ENCODE results near the gene RRBP1. TPM values are rescaled to one million over a fixed set of nuclear protein-coding genes. Genes with fewer than 3 reads are reported as not detected.

The RRBP1 gene
- total RNA-seq, 4 donors from 2014 or later: 76.5 to 162 (median 83.9) TPM

GRCh38 chr20:17683218-17684076 lies 1.4 kb upstream of the RRBP1 start:
- Histone ChIP-seq H3K27me3 (no peaks in the 10 kb centered on the region), H3K9me3 (peaks cover 0 to 11% (median 0%) of the 10 kb centered on the region in 4 donors), H3K36me3 (no peaks in the 10 kb centered on the region), H3K4me3 (peak overlapping the region in 1 of 4 donors; percentile 94), H3K4me1 (peaks cover 0 to 23% (median 10%) of the 10 kb centered on the region in 4 donors), H3K27ac (no peak overlapping the region)
- DNase-seq (ENCODE audit: low spot score in 2 of 2): no peak
- WGBS, 2 donors: 64 to 68% methylated on average over 10 of the region's 10 CpGs
- TF ChIP-seq EP300 (IDR thresholded peaks at IDR 0.05) (no peak), POLR2A (IDR thresholded peaks at IDR 0.05) (no peak), CTCF (IDR thresholded peaks at IDR 0.05) (no peak)

GRCh38 chr20:17682889-17683198 lies 802 bp upstream of the RRBP1 start:
- Histone ChIP-seq H3K27me3 (no peaks in the 10 kb centered on the region), H3K36me3 (peaks cover 0 to 2% (median 0%) of the 10 kb centered on the region in 3 donors), H3K27ac (peak overlapping the region; percentile 68 to 94 (median 70)), H3K4me3 (peak overlapping the region; percentile 25 to 94 (median 80)), H3K9me3 (peaks cover 0 to 11% (median 0%) of the 10 kb centered on the region in 4 donors), H3K4me1 (peaks cover 0 to 23% (median 10%) of the 10 kb centered on the region in 4 donors)
- 44 to 47% methylated on average over 10 of the region's 10 CpGs for WGBS, 2 donors
- DNase-seq (ENCODE audit: low spot score in 2 of 2): no peak
- no peak for TF ChIP-seq EP300 (IDR thresholded peaks at IDR 0.05)
- no peak for TF ChIP-seq POLR2A (IDR thresholded peaks at IDR 0.05)
- peak in 1 of 5 experiments; percentile 1 for TF ChIP-seq CTCF (IDR thresholded peaks at IDR 0.05)

- 3% methylated on average over 7 of the region's 65 CpGs; no CpG with 5 or more reads in 1 of the 2 donors for WGBS, 2 donors
Observed at GRCh38 chr20:17681726-17682102, 328 bp downstream of the RRBP1 start.

GRCh38 chr20:17680836-17681725 lies 961 bp downstream of the RRBP1 start:
- WGBS, 2 donors: 0 to 1% methylated on average over 11 to 68 of the region's 110 CpGs

More at GRCh38 chr20:17681726-17682102, 328 bp downstream of the RRBP1 start:
- Histone ChIP-seq H3K27me3 (no peaks in the 10 kb centered on the region), H3K36me3 (peaks cover 0 to 10% (median 0%) of the 10 kb centered on the region in 3 donors), H3K27ac (peak overlapping the region; percentile 83 to 97 (median 93)), H3K9me3 (peaks cover 0 to 6% (median 0%) of the 10 kb centered on the region in 4 donors), H3K4me1 (peaks cover 0 to 24% (median 10%) of the 10 kb centered on the region in 4 donors), H3K4me3 (peak overlapping the region; percentile 72 to 94 (median 86))
- TF ChIP-seq EP300 (IDR thresholded peaks at IDR 0.05) (no peak), CTCF (IDR thresholded peaks at IDR 0.05) (no peak), POLR2A (IDR thresholded peaks at IDR 0.05) (no peak)
- no peak for DNase-seq (ENCODE audit: low spot score in 2 of 2)

More at GRCh38 chr20:17680836-17681725, 961 bp downstream of the RRBP1 start:
- peak; percentile 63 to 99 (median 96) for TF ChIP-seq CTCF (IDR thresholded peaks at IDR 0.05)
- no peak for TF ChIP-seq EP300 (IDR thresholded peaks at IDR 0.05)
- H3K36me3 ChIP-seq: peaks cover 0 to 10% (median 0%) of the 10 kb centered on the region in 3 donors
- H3K4me3 ChIP-seq: peak overlapping the region; percentile 72 to 94 (median 84)
- no peaks in the 10 kb centered on the region for H3K27me3 ChIP-seq
- peak; percentile 62 to 69 for DNase-seq (ENCODE audit: low spot score in 2 of 2)
- peak overlapping the region; percentile 83 to 97 (median 93) for H3K27ac ChIP-seq
- H3K9me3 ChIP-seq: no peaks in the 10 kb centered on the region
- peaks cover 0 to 30% (median 10%) of the 10 kb centered on the region in 4 donors for H3K4me1 ChIP-seq
